Endothelial cell of umbilical vein (primary cell): ENCODE data around the gene CYBA. TPM values are rescaled to one million over a fixed set of nuclear protein-coding genes. Genes with fewer than 3 reads are reported as not detected.
A peak's percentile ranks its signal among the peaks of the same experiment; 100 is the strongest.

Source experiments
- BruUV-seq: library from RNA; stranded (reverse); fragments of 400-500 nt; replicated peaks from 2 replicates; lab custom pipeline; 2021; lab: Mats Ljungman, UMichigan
- CTCF ChIA-PET: fragments of 300-600, 350-600 bp; sonication (Branson Sonifier 250); formaldehyde crosslinking; loops from one replicate; lab custom pipeline; 2021; ENCODE audit warnings: antibody characterized with exemption, inconsistent platforms; lab: Charles Lee
- POLR2A ChIA-PET: fragments of 300-600, 350-600 bp; sonication (Branson Sonifier 250); formaldehyde crosslinking; loops from one replicate; lab custom pipeline; 2021; ENCODE audit warnings: antibody characterized with exemption, inconsistent platforms; lab: Charles Lee
- DNase-seq: peaks from one replicate; pipeline ENCODE4 v3.0.0-alpha.2; 2011; ENCODE audit warnings: low read depth, low spot score
- FAIRE-seq: peaks from 2 replicates; lab custom pipeline; 2011; peaks lifted over from hg19 to GRCh38; lab: Jason Lieb, UNC
- H2AFZ ChIP-seq: 2 replicates; pipeline ENCODE4 v1.6.0; 2012; ENCODE audit warnings: low read depth, low read length, control low read depth, inconsistent platforms
- H3K27ac ChIP-seq: 2 replicates; pipeline ENCODE4 v1.5.1; 2011; ENCODE audit warnings: low read depth, mild to moderate bottlenecking, control low read depth, low read length, moderate library complexity; ENCODE audit not compliant: insufficient read depth
- H3K27me3 ChIP-seq, 2 experiments: 2 replicates each; pipeline versions ENCODE4 v1.6.0 to v1.6.1; 2011; ENCODE audit warnings: low read length in 2 of 2, mixed read lengths in 1 of 2; ENCODE audit not compliant: control insufficient read depth in 2 of 2, insufficient read depth in 2 of 2
- H3K36me3 ChIP-seq, 2 experiments: 2 replicates in 1 of 2; 3 replicates in 1 of 2; pipeline ENCODE4 v1.5.1; 2011; ENCODE audit warnings: low read length in 2 of 2, mild to moderate bottlenecking in 1 of 2, moderate library complexity in 1 of 2; ENCODE audit not compliant: control insufficient read depth in 2 of 2, insufficient read depth in 2 of 2; ENCODE audit errors: extremely low read depth in 1 of 2
- H3K4me1 ChIP-seq: 3 replicates; pipeline ENCODE4 v1.5.1; 2011; ENCODE audit warnings: mild to moderate bottlenecking, low read length; ENCODE audit not compliant: control insufficient read depth, insufficient read depth; ENCODE audit errors: extremely low read depth
- H3K4me2 ChIP-seq: 2 replicates; pipeline ENCODE4 v1.6.1; 2011; ENCODE audit warnings: low read length, control low read depth, mixed read lengths; ENCODE audit not compliant: insufficient read depth
- H3K4me3 ChIP-seq, 3 experiments: fragments of 200-600 bp in 1 of 3; sonication (generic), shearing (Covaris generic) in 1 of 3; replicated peaks in 1 of 3; 2 replicates each; pipeline ENCODE4 v1.5.1; 2011 to 2016; ENCODE audit warnings: control low read depth in 3 of 3, low read length in 3 of 3, mild to moderate bottlenecking in 2 of 3, inconsistent platforms in 1 of 3, low read depth in 1 of 3, moderate library complexity in 1 of 3; ENCODE audit not compliant: insufficient read depth in 1 of 3
- H3K79me2 ChIP-seq: 2 replicates; pipeline ENCODE4 v1.6.0; 2012; ENCODE audit warnings: low read length, inconsistent platforms; ENCODE audit not compliant: control insufficient read depth, insufficient read depth
- H3K9ac ChIP-seq: replicated peaks from 2 replicates; pipeline ENCODE3; 2011; ENCODE audit warnings: low read length, control low read depth; ENCODE audit not compliant: insufficient read depth; ENCODE audit errors: extremely low read depth
- H3K9me1 ChIP-seq: replicated peaks from 3 replicates; pipeline ENCODE4 v1.6.0; 2011; ENCODE audit warnings: mild to moderate bottlenecking, low read length; ENCODE audit not compliant: control insufficient read depth, insufficient read depth; ENCODE audit errors: extremely low read depth
- H3K9me3 ChIP-seq: replicated peaks from 2 replicates; pipeline ENCODE4 v1.5.1; 2012; ENCODE audit warnings: low read length, inconsistent platforms; ENCODE audit not compliant: control insufficient read depth, insufficient read depth
- H4K20me1 ChIP-seq: replicated peaks from 2 replicates; pipeline ENCODE3; 2011; ENCODE audit warnings: mild to moderate bottlenecking, low read length; ENCODE audit not compliant: control insufficient read depth, insufficient read depth; ENCODE audit errors: extremely low read depth
- CTCF ChIP-seq, 2 donors: IDR thresholded peaks; 1 replicate in 1 of 2; 2 replicates in 1 of 2; pipeline ENCODE4 v1.5.1; 2011; ENCODE audit warnings: low read length in 2 of 2, mild to moderate bottlenecking in 2 of 2, moderate library complexity in 2 of 2, control low read depth in 1 of 2, inconsistent platforms in 1 of 2, low read depth in 1 of 2; ENCODE audit not compliant: insufficient read depth in 1 of 2; ENCODE audit errors: extremely low read depth in 1 of 2
- EZH2 ChIP-seq: IDR thresholded peaks from 2 replicates; pipeline ENCODE4 v1.6.1; 2012; ENCODE audit warnings: borderline replicate concordance, low read depth, mild to moderate bottlenecking, moderate library complexity, low read length, inconsistent platforms; ENCODE audit not compliant: severe bottlenecking
- FOS ChIP-seq: IDR thresholded peaks from 2 replicates; pipeline ENCODE4 v1.6.1; 2011; ENCODE audit warnings: mild to moderate bottlenecking, low read length, moderate library complexity, borderline replicate concordance; ENCODE audit not compliant: insufficient read depth
- POLR2A ChIP-seq: IDR thresholded peaks from 2 replicates; pipeline ENCODE4 v1.6.1; 2012; ENCODE audit warnings: low read depth, mild to moderate bottlenecking, control low read depth, low read length
- dilution Hi-C: fragments of 300-500 bp; cut with MboI; formaldehyde crosslinking; loops from one replicate; pipeline ENCODE4 v1.15.0; 2019; ENCODE audit warnings: low sequenced_read_pairs; ENCODE audit not compliant: extremely low pct_ligation_motif_present
- intact Hi-C: fragments of 100-400 bp; cut with micrococcal nuclease; formaldehyde crosslinking; loops from one replicate; pipeline ENCODE4 v1.10.0; 2022
- polyA plus RNA-seq, 4 experiments: library from polyadenylated mRNA; depleted of rRNA in 3 of 4; stranded (reverse) in 3 of 4; unstranded in 1 of 4; fragments of >200 nt; gene quantifications; 2 replicates each; pipeline versions ENCODE4 v1.2.1 to v1.2.3, GENCODE V29; 2011 to 2012; ENCODE audit warnings: missing spikeins in 1 of 4
- total RNA-seq: library from RNA; stranded (reverse); gene quantifications from 2 replicates; pipeline ENCODE4 v1.2.3, GENCODE V29; 2021

CYBA gene
- total and polyA plus RNA-seq, 2 donors (not counting 3 experiments of a cell fraction or from before 2014, with no cell fraction given): 37.0 to 77.3 TPM

GRCh38 chr16:88639231-88640038, 11.4 kb downstream of the CYBA start:
- FAIRE-seq (no peak), DNase-seq (no peak)
- TF ChIP-seq FOS (no peak), CTCF (IDR thresholded peaks at IDR 0.05; ENCODE audit: extremely low read depth in 1 of 2, insufficient read depth in 1 of 2, low read depth in 1 of 2, low read length in 2 of 2) (no peak), POLR2A (no peak), EZH2 (peak; percentile 16)
- Histone ChIP-seq H3K27me3 (peaks cover 9 to 19% of the 10 kb centered on the region in 2 experiments), H3K9me1 (no peaks in the 10 kb centered on the region), H3K4me3 (no peak overlapping the region), H3K79me2 (no peaks in the 10 kb centered on the region), H3K9me3 (no peaks in the 10 kb centered on the region), H3K9ac (no peak overlapping the region), H3K36me3 (no peaks in the 10 kb centered on the region), H3K4me1 (peaks cover 3% of the 10 kb centered on the region), H3K4me2 (no peak overlapping the region), H2AFZ (no peak overlapping the region), H4K20me1 (no peaks in the 10 kb centered on the region), H3K27ac (no peak overlapping the region)
- POLR2A ChIA-PET: no interaction called here
- CTCF ChIA-PET: no interaction called here
- intact Hi-C loops: no loop called here
- dilution Hi-C loops: no loop called here
- BruUV-seq: no TSS peak
